ENCODE data around the gene ITPRID1. TPM values are rescaled to one million over a fixed set of nuclear protein-coding genes. Genes with fewer than 3 reads are reported as not detected.

The ITPRID1 gene
- total RNA-seq, 2 donors from 2014 or later = not detected

GRCh38 chr7:31569528-31569927 is 55.6 kb downstream of the ITPRID1 start:
- Histone ChIP-seq H3K4me3 (no peak overlapping the region), H3K36me3 (no peaks in the 10 kb centered on the region), H3K27ac (no peak overlapping the region), H3K4me1 (ENCODE audit: control insufficient read depth in 1 of 2, low read depth in 2 of 2) (no peaks in the 10 kb centered on the region), H3K9me3 (no peaks in the 10 kb centered on the region), H3K27me3 (replicated peaks; ENCODE audit: insufficient read depth) (no peaks in the 10 kb centered on the region)
- DNase-seq (ENCODE audit: low spot score) (no peak), ATAC-seq (ENCODE audit: insufficient number of reproducible peaks, low FRiP score, low read depth) (no peak)
- TF ChIP-seq, protein P1, sequence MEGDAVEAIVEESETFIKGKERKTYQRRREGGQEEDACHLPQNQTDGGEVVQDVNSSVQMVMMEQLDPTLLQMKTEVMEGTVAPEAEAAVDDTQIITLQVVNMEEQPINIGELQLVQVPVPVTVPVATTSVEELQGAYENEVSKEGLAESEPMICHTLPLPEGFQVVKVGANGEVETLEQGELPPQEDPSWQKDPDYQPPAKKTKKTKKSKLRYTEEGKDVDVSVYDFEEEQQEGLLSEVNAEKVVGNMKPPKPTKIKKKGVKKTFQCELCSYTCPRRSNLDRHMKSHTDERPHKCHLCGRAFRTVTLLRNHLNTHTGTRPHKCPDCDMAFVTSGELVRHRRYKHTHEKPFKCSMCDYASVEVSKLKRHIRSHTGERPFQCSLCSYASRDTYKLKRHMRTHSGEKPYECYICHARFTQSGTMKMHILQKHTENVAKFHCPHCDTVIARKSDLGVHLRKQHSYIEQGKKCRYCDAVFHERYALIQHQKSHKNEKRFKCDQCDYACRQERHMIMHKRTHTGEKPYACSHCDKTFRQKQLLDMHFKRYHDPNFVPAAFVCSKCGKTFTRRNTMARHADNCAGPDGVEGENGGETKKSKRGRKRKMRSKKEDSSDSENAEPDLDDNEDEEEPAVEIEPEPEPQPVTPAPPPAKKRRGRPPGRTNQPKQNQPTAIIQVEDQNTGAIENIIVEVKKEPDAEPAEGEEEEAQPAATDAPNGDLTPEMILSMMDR (IDR thresholded peaks at IDR 0.05) = no peak

DNA sequence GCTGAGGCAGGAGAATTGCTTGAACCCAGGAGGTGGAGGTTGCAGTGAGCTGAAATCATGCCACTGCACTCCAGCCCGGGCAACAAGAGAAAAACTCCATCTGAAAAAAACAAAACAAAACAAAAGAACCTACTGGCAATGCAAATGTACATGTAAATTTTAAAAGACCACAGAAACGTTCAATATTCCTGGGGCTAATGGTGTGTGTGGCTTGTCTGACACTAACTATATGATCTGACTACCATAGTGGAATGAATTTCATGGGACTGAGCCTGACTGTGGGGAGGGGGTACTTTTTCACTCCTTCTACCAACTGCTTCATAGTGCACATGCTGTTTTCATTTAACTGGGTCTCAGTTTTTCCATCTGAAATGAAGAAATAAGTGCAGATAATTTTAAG is 69.6 kb downstream of the ITPRID1 start:
- no peak overlapping the region for H3K27ac ChIP-seq
- H3K4me1 ChIP-seq (ENCODE audit: control insufficient read depth in 1 of 2, low read depth in 2 of 2) = no peaks in the 10 kb centered on the region
- TF ChIP-seq, protein P1 (IDR thresholded peaks at IDR 0.05) = no peak
- ATAC-seq (ENCODE audit: insufficient number of reproducible peaks, low FRiP score, low read depth) (no peak), DNase-seq (ENCODE audit: low spot score) (no peak)
- no peaks in the 10 kb centered on the region for H3K36me3 ChIP-seq
- no peaks in the 10 kb centered on the region for H3K27me3 ChIP-seq (replicated peaks; ENCODE audit: insufficient read depth)
- H3K9me3 ChIP-seq = no peaks in the 10 kb centered on the region
- H3K4me3 ChIP-seq = no peak overlapping the region

GRCh38 chr7:31583942-31584341 is 70.1 kb downstream of the ITPRID1 start:
- Histone ChIP-seq H3K27me3 (replicated peaks; ENCODE audit: insufficient read depth) (no peaks in the 10 kb centered on the region), H3K36me3 (no peaks in the 10 kb centered on the region), H3K4me1 (ENCODE audit: control insufficient read depth in 1 of 2, low read depth in 2 of 2) (no peaks in the 10 kb centered on the region), H3K4me3 (no peak overlapping the region), H3K9me3 (no peaks in the 10 kb centered on the region), H3K27ac (no peak overlapping the region)
- TF ChIP-seq, protein P1 (IDR thresholded peaks at IDR 0.05) = no peak
- no peak for ATAC-seq (ENCODE audit: insufficient number of reproducible peaks, low FRiP score, low read depth)
- no peak for DNase-seq (ENCODE audit: low spot score)

- DNase-seq (ENCODE audit: low spot score) = no peak
- ATAC-seq (ENCODE audit: insufficient number of reproducible peaks, low FRiP score, low read depth) = no peak
- Histone ChIP-seq H3K9me3 (peaks cover 2% of the 10 kb centered on the region), H3K4me3 (no peak overlapping the region), H3K27me3 (replicated peaks; ENCODE audit: insufficient read depth) (no peaks in the 10 kb centered on the region), H3K4me1 (ENCODE audit: control insufficient read depth in 1 of 2, low read depth in 2 of 2) (no peaks in the 10 kb centered on the region), H3K27ac (no peak overlapping the region), H3K36me3 (no peaks in the 10 kb centered on the region)
- TF ChIP-seq, protein P1 (IDR thresholded peaks at IDR 0.05) = no peak
These were observed 81.5 kb downstream of the ITPRID1 start for GRCh38 chr7:31595390-31595789.

- DNase-seq (ENCODE audit: low spot score) (no peak), ATAC-seq (ENCODE audit: insufficient number of reproducible peaks, low FRiP score, low read depth) (no peak)
- Histone ChIP-seq H3K9me3 (no peaks in the 10 kb centered on the region), H3K27me3 (replicated peaks; ENCODE audit: insufficient read depth) (no peaks in the 10 kb centered on the region), H3K36me3 (no peaks in the 10 kb centered on the region), H3K27ac (no peak overlapping the region), H3K4me1 (ENCODE audit: control insufficient read depth in 1 of 2, low read depth in 2 of 2) (no peaks in the 10 kb centered on the region), H3K4me3 (no peak overlapping the region)
- TF ChIP-seq, protein P1 (IDR thresholded peaks at IDR 0.05) = no peak
These were observed 88.2 kb downstream of the ITPRID1 start for GRCh38 chr7:31602041-31602625.
